ENCODE data around the gene NDFIP1.

The NDFIP1 gene

DNA sequence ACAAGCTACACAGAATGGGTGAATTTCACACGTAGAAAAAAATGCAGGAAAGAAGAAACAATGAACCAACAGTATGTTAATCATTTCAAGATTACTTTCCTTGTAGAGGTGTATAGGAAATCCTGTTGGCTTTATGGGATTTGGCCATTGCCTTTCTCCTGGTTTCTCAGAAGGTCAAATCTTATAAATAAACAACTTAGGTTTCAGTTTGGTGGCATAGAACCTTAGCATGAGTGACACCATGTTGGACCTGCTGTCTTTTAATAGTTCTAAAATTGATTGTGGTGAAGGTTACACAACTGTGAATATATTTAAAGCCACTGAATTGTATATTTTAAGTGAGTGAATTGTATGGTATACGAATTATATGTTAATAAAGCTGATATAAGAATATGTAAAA, 16.7 kb upstream of the NDFIP1 start:
- no peak for DNase-seq (ENCODE audit: low spot score)

DNA sequence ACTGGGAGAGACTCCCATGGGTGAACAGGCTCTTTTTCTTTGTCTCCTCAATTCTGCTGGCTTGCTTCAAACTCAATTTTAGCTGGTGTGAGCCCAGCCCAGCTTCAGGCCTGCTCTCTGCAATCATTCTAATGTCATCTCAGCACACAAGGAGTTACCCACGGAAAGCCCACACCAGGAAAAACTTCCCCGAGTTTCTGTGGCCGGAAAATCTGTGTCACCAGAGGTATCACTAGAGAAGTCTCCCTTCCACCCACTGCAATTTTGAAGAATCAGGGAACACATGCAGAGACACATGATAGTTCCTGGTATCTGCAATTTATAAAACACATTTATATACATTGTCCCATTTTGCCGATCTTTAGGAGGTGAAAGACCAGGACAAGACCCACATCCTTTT, 13.5 kb upstream of the NDFIP1 start:
- no peak for DNase-seq (ENCODE audit: low spot score)

DNA sequence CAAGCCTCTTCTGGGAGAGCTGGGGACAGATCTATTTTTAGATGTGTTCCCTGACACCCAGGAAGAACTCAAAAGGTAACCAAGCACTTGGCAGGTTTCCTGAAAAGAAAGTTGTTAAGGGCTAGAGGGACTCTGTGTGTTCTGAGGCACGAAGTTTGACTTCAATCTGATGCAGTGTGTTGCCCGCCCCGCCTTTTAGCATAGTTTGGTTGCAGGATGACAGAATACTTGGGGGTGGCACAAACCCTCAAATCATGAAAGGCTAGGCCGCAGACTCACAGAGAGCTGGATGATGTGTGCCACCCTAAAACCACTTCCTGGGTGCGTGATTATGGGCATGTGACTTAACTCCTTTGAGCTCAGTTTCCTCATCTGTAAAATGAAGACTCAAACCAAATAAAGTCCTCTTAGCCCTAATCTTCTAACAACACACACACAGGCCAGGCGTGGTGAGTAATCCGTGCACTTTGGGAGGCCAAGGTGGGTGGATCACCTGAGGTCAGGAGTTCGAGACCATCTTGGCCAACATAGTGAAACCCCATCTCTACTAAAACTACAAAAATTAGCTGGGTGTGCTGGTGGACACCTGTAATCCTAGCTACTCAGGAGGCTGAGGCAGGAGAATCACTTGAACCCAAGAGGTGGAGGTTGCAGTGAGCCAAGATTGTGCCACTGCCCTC, 12.8 kb upstream of the NDFIP1 start:
- no peak for DNase-seq (ENCODE audit: low spot score)

DNA sequence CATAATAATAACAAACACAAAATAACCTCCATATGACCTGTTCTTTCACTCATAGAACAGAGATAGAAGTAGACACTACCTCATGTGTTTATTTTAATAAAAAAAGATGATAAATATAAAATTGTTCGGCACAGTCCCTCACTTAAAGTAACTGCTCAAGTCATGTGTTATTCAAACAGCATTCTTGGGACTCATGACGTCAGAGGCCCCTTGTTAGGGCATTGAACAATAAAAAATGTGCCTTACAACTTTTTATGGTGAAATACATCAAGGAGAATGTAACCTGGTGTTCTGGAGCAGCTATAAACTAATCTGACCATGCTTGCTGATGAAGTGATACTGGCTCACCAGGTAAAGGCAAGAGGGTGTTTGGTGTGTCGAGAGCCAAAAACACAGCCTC, 12.2 kb upstream of the NDFIP1 start:
- no peak for DNase-seq (ENCODE audit: low spot score)

DNA sequence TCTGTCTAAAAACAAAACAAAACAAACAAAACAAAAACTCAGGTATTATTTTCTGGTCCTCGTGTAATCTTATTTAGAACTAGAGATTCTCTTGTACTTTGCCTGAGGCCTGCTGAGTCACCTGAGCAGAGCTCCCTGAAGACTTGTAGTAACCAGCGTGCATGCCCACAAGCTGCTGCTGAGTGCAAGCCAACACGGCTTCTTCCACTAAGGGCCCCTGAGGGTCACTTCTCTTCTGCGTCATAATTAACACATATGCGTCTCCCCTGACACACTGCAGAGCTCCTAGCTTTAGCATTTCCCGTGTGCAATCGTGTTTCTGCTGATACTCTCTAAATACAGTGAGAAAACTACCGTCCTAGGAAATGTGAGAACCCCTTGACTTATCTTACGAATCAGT, 10.9 kb upstream of the NDFIP1 start:
- DNase-seq (ENCODE audit: low spot score), result no peak

DNA sequence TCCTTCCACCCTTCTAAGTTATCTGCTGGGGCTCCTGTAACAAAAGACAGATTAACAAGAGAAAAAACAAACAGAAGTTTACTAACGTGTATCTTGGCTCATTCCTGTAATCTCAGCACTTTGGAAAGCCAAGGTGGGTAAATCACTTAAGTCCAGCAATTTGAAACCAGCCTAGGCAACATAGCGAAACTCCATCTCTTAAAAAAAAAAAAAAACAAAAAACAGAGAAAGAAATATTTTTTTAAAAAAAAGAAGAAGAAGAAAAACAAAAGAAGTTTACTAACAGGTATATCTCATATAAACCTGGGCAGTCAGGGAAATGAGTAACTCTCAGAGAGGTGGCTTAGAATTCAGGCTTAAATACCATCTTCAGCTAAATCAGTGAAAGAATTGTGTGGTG, 10.3 kb upstream of the NDFIP1 start:
- DNase-seq (ENCODE audit: low spot score), result no peak

DNA sequence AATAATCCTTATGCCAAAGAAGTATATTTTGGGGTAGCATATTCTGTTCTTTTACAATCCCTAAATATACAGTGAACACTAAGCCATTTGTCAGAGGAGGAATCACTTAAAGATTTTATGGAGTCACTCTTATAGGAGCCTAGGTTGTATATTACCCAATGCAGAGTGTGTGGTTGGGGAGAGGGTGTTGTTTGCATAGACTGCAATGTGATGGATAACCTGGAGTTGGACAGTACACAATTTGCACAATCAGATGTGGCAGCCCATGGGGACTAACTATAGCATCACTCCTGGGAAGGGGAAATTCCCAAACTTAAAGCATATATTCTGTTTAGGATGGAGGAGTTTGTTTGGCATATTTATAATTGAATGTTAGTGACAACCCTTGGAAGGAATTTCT, 9.6 kb upstream of the NDFIP1 start:
- no peak for DNase-seq (ENCODE audit: low spot score)

DNA sequence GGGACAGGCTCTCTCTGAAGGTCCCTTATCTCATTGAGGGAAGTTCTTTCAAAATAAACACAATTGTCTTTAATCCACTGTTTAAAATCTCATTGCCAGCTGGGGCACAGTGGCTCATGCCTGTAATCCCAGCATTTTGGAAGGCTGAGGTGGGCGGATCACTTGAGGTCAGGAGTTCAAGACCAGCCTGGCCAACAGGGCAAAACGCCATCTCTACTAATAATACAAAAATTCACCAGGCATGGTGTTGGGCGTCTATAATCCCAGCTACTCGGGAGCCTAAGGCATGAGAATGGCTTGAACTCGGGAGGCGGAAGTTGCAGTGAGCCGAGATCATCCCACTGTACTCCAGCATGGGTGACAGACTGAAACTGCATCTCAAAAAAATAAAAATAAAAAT, 8.3 kb upstream of the NDFIP1 start:
- no peak for DNase-seq (ENCODE audit: low spot score)

DNA sequence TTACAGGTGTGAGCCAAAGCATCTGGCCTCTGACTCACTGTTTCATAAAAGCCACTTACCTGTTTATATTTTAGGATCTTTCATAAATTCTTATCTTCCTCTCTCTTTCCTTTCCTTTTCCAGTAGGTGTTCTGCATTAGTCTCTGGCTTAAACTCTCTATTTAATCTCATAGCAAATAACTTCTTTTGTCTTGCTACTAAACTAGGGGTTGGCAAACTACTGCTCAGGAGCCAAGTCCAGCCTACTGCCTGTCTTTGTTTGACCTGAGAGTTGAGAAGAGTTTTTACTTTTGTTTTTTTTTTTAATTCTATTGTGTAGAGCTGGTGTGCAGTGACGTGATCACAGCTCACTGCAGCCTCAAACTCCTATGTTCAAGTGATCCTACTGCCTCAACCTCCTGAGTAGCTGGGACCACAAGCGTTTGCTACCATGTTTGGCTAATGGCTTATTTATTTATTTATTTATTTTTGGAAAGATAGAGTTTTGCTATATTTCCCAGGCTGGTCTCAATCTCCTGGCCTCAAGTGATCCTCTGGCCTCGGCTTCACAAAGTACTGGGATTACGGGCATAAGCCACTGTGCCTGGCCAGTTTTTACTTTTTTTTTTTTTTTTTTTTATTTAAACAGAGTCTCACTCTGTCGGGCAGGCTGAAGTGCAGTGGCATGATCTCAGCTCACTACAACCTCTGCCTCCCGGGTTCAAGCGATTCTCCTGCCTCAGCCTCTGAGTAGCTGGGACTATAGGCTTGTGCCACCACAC, 5.4 kb upstream of the NDFIP1 start:
- DNase-seq (ENCODE audit: low spot score), result no peak

DNA sequence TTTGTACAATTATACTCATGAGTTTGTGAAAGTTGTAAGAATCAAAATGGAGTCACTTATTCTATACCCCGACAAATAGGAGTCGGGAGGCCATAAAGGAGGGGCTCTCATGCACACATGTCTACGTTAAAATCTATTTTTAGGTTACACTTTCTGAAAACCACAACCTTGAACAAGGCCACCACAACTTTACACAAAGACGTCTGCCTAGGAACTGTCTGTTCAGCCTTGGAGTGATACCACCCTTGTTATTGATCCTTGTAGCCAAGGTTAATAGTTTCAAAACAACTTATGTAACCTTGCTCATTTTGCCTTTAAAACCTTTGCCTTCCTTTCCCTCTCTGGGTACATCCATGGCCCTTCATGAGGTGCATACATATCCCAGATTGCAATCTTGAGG, 4.1 kb upstream of the NDFIP1 start:
- DNase-seq (ENCODE audit: low spot score), result no peak

DNA sequence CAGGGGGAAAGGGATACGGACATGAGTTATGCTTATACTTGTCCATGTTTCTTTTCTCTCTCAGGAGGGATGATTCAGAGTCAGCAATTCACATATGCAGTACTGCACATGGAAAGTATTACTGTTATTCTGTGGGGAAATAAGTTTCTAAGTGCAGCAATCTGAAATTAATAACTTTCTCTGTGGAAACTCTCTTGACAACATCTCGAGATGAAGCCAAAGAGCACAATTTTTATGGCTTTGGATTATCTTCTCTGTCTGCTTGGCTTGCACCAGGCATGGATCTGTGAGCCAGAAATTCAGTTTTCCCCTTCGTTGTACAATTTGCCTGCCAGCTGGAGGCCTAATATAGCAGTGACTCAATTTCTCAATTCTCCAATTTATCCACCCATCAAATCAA, 2.5 kb upstream of the NDFIP1 start:
- no peak for DNase-seq (ENCODE audit: low spot score)

DNA sequence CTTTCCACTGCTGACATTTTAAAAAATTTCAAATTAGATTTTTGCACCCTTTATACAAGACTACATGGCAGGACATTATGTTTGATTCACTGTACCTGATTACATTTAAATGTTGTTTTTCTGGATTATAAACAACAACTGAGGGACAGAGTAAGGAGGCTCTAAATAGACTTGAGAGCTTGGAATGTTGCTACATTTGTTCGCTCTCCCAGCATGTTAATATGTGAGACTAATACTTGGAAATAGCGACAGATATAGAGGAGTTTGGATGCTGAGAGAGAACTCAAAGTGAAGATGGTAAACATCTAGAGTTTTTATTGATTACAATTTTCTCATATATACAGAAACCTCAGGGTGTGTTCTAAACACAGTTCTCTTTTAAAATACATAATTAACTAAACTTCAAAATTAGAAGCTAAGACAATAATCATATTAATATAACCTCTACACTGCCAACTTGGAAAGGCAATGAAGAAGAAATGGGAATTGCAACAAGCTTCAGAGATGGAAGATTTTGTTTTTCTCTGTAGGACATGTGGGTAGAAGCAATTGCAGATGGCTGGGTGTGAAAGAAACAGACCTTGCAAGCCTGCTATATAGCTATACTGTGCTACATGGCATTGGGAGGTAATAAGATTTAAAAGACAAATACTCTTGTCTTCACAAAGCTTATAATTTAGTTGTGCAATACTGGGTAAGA, 1.4 kb upstream of the NDFIP1 start:
- DNase-seq (ENCODE audit: low spot score), result no peak

DNA sequence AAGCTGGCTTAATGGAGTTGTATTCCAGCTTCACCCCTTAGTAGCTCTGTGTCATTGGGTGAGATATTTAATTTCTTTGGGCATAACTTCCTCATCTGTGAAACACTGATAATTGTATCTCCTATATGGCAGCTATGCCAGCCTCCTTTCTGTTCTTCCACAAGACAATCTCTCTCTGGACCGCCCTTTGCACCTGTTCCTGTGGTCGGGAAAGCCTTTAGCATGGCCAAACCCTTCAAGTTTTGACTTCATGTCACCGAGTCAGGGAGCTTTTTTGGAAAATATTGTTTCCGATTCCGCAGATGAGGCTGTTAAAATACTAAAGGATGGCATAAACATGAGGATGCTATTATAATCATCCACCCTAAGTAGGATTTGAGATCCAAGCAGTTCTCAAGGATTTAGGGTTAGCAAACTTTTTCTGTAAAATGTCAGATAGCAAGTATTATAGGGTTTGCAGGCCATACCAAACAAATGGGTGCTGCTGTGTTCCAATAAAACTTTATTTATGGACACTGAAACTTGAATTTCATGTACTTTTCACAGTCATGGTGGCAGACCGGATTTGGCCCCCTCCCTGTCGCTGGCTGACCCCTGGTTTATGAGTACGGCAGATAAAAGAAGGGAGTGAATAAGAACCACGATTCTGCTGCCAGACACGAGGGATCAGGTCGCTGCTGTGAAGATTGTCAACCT, 695 bp upstream of the NDFIP1 start:
- no peak for DNase-seq (ENCODE audit: low spot score)

DNA sequence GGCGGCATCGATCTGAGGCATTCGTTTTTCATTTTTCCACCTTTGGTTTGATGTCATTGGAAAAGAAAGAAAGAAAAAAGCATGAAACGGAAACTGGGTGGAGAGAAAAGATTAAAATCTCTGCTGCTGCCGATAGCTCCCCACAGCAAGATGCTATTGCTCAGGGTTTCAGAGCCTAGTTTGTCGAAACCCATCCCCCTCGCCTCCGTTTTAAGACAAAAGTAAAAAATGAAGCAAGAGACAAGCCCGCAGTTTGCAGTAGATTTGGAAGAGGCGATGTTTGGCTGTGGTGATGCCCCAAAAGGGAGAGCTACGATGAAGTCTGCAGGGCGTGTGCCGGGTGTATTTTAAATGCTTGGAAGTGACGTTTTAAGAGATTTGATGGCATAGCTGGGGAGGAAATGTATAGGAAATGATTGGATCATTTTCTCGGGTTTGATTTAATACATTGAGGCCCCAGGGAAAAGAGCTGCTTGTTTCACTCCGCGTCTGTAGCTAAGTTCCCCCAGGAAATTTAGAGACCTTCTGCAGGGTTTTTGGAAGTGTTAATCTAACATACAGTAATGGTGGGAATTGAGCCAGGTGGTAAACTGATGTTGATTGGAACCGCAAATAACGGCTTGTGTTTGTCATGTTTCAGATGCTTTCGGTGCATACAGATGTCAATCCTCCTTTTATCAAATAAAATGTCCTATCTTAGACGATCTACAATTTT, 909 bp downstream of the NDFIP1 start:
- peak; percentile 15 for DNase-seq (ENCODE audit: low spot score)

DNA sequence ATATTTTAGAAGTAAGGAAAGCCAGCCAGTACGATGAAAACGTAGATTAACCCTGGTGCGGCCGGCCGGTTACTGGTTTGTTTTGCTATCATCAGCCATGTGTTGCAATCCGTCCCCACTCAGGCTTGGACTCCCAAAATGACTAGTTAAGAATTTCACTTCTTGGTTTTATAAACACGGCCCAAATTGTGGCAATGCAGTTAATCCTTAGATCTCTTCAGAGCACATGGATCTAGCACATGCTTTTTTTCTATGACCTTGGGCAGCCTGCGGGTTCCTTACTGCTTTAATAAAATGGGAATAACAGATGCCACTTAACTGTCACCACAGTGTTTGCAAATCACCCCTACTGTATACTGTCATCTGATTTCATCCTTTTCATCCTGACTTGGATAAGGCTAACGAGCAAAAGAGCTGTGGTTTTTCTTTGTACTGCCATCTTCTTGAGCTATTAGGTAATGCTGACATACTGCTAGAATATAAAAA, 1.5 kb downstream of the NDFIP1 start:
- peak; percentile 22 for DNase-seq (ENCODE audit: low spot score)

DNA sequence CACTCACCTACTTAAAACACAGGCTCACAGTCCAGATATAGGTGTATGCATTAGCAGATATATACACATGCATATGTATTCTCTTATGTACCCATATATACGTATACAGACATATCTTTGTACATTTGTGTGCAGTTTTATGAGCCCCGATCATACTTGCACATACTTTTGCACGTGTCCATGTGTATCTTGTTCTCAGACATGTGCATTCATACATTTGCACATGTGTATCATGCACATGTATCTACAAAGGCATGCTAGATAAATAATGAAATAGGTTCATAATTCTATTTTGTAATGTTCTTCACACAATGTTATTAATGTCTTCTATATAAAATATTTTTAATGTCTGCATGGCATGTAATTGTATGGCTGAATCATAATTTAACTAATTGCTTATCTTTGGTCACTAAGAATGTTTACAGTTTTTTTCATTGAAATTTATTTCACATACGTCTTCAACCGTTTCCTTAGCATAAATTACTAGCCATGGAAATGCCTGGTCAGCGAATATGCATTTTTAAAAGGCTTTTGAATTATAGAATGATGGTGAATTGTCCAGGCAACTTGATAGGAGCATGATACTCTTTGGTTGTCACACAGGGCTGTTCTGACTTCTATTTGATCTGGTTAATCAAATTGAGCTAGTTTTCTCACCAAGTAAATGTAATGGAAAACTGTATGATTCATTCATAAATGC, 2.6 kb downstream of the NDFIP1 start:
- no peak for DNase-seq (ENCODE audit: low spot score)

DNA sequence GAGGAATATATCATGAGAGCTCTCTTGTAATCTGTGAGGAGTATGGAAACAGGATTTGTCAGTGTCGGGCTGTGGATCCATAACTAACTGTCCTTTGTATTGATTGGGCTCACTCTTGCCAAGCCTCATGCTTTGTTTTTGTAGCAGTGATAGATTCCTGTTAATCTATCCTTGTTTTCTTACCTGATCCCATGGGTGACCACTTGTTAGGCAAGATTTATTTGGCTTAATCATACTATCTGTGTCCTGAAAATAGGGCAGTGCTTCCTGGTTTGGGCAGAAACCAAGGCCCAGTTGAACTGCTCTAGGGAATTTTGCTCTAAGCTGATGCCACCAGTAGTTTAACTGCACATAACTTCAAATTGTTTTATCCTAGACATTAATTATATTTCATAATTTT, 6.1 kb downstream of the NDFIP1 start:
- no peak for DNase-seq (ENCODE audit: low spot score)

DNA sequence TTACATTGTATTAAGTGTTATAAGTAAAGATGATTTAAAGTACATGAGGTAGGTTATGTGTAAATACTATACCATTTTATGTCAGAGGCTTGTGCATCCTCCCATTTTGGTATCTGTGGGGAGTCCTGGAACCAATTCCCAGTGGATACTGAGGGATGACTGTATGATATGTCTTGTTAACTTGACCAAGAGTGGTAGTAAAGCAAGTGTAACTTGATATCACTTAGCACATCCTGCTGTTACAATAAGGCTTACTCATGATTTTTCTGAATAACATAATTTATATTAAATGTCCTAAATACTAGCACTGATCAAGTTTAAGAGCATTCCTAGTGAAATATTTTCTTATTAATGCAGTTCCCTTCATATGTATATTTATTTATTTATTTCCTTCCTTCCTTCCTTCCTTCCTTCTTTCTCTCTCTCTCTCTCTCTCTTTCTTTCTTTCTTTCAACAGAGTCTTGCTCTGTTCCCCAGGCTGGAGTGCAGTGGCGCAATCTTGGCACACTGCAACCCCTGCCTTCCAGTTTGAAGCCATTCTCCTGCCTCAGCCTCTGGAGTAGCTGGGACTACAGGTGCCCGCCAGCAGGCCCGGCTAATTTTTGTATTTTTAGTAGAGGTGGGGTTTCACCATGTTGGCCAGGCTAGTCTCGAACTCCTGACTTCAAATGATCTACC, 7.5 kb downstream of the NDFIP1 start:
- no peak for DNase-seq (ENCODE audit: low spot score)

DNA sequence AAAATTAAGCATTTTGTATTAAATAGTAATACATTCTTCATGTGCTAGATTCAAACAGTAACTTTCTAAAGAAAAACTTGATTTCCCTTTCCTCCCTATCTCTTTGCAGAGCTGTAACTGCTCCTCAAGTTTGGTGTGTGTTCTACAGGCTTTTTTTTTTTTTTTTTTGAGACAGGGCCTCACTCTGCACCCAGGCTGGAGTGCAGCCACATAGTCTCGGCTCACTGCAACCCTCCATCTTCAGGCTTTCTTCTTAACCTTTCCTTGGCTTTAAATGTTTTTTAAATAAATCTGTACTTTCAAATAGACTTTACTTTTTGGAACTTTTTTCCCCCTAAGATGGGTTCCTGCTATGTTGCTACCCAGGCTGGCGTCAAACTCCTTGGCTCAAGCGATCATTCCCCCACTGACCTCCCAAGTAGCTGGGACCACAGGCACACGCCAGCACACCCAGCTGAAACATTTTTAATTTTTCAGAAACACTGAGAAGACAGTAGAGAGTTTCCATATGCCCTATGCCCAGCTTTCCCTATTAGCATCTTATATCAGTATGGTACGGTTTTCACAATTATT, 9.1 kb downstream of the NDFIP1 start:
- DNase-seq (ENCODE audit: low spot score), result no peak

DNA sequence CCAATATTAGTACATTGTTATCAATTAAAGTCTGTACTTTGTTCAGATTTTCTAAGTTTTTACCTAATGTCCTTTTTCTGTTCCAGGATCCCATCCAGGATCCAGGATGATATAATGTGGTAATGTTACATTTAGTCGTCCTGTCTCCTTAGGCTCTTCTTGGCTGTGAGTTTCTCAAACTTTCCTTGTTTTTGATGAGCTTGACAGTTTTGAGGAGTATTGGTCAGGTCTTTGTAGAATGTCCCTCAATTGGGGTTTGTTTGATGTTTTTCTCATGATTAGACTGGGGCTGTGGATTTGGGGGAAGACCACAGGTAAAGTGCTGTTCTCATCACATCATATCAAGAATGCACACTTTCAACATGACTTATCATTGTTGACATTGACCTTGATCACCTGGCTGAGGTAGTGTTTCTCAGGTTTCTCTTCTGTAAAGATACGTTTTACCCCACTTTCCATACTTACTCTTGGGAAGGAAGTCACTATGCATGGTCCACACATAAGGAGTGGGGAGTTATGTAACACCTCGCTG, 9.6 kb downstream of the NDFIP1 start:
- DNase-seq (ENCODE audit: low spot score), result no peak

Measured in kidney capillary endothelial cell (primary cell).